ENCODE results near the gene STK17B. TPM values are rescaled to one million over a fixed set of nuclear protein-coding genes. Genes with fewer than 3 reads are reported as not detected.
"Not testable (repeated sequence)": the region's sequence is repeated elsewhere in the genome, so short reads cannot be mapped to it uniquely, and the experiment has no call there.

The STK17B gene
- total RNA-seq, 1 donor from 2014 or later, result 54.0 TPM

- no peaks in the 10 kb centered on the region for H3K9me3 ChIP-seq
- H3K36me3 ChIP-seq, result no peaks in the 10 kb centered on the region
- DNase-seq (no peak), ATAC-seq (no peak)
- no peak for TF ChIP-seq CTCF (IDR thresholded peaks at IDR 0.05)
- no peak overlapping the region for H3K27ac ChIP-seq
- H3K4me3 ChIP-seq, result no peak overlapping the region
- H3K27me3 ChIP-seq (ENCODE audit: low read depth), result no peaks in the 10 kb centered on the region
- no peaks in the 10 kb centered on the region for H3K4me1 ChIP-seq
- intact Hi-C loops (cut with DNase I), result no loop called here
These were observed 23.9 kb upstream of the STK17B start for GRCh38 chr2:196195302-196195701.

GRCh38 chr2:196191541-196191940, 20.2 kb upstream of the STK17B start:
- ATAC-seq, result no peak
- no peaks in the 10 kb centered on the region for H3K9me3 ChIP-seq
- H3K36me3 ChIP-seq, result no peaks in the 10 kb centered on the region
- no peak for TF ChIP-seq CTCF (IDR thresholded peaks at IDR 0.05)
- no peak for DNase-seq
- no peaks in the 10 kb centered on the region for H3K27me3 ChIP-seq (ENCODE audit: low read depth)
- intact Hi-C loops (cut with DNase I), result no loop called here
- no peak overlapping the region for H3K4me3 ChIP-seq
- H3K4me1 ChIP-seq, result no peaks in the 10 kb centered on the region
- H3K27ac ChIP-seq, result no peak overlapping the region

GRCh38 chr2:196187898-196188458, 16.6 kb upstream of the STK17B start:
- Histone ChIP-seq H3K27ac (no peak overlapping the region), H3K9me3 (no peaks in the 10 kb centered on the region), H3K27me3 (ENCODE audit: low read depth) (no peaks in the 10 kb centered on the region), H3K36me3 (no peaks in the 10 kb centered on the region), H3K4me3 (no peak overlapping the region), H3K4me1 (no peaks in the 10 kb centered on the region)
- TF ChIP-seq CTCF (IDR thresholded peaks at IDR 0.05), result no peak
- intact Hi-C loops (cut with DNase I), result no loop called here
- DNase-seq (no peak), ATAC-seq (no peak)

GRCh38 chr2:196187175-196187700, 15.9 kb upstream of the STK17B start:
- H3K9me3 ChIP-seq, DNase-seq: not testable (repeated sequence)

GRCh38 chr2:196186266-196186980, 15.0 kb upstream of the STK17B start:
- DNase-seq (no peak), ATAC-seq (no peak)
- intact Hi-C loops (cut with DNase I), result no loop called here
- Histone ChIP-seq H3K4me1 (peaks cover 3% of the 10 kb centered on the region), H3K4me3 (no peak overlapping the region), H3K27ac (no peak overlapping the region), H3K36me3 (no peaks in the 10 kb centered on the region), H3K9me3 (no peaks in the 10 kb centered on the region), H3K27me3 (ENCODE audit: low read depth) (no peaks in the 10 kb centered on the region)
- no peak for TF ChIP-seq CTCF (IDR thresholded peaks at IDR 0.05)

More at GRCh38 chr2:196187175-196187700, 15.9 kb upstream of the STK17B start:
- H3K4me3 ChIP-seq; H3K27ac ChIP-seq; H3K36me3 ChIP-seq; H3K4me1 ChIP-seq; H3K27me3 ChIP-seq (ENCODE audit: low read depth); intact Hi-C loops (cut with DNase I); ATAC-seq: not testable (repeated sequence)

GRCh38 chr2:196184921-196185320, 13.5 kb upstream of the STK17B start:
- intact Hi-C loops (cut with DNase I), result no loop called here
- no peak for DNase-seq
- Histone ChIP-seq H3K27me3 (ENCODE audit: low read depth) (no peaks in the 10 kb centered on the region), H3K4me1 (peaks cover 3% of the 10 kb centered on the region), H3K9me3 (no peaks in the 10 kb centered on the region), H3K27ac (no peak overlapping the region), H3K4me3 (no peak overlapping the region), H3K36me3 (no peaks in the 10 kb centered on the region)
- ATAC-seq, result no peak
- no peak for TF ChIP-seq CTCF (IDR thresholded peaks at IDR 0.05)
